ENCODE measurements around the gene INPP5A. TPM values are rescaled to one million over a fixed set of nuclear protein-coding genes. Genes with fewer than 3 reads are reported as not detected.

The INPP5A gene
- total and polyA plus RNA-seq, 9 of the 15 experiments (the other 6 are each of a cell fraction or from before 2014, with no cell fraction given) = 0.66 to 11.6 (median 7.7) TPM

- ChIA-PET CTCF (ENCODE audit: low intra/inter-chr PET ratio) (no interaction called here), POLR2A (interaction anchor here (0.6 to 0.7 kb wide), 3 partner anchors 40 to 189 kb away, joined by 3 read pairs; no protein-coding TSS in a partner anchor)
- H4K20me1 ChIP-seq (replicated peaks; ENCODE audit: control insufficient read depth, insufficient read depth, low read length) = no peaks in the 10 kb centered on the region
- no peak overlapping the region for H3K9ac ChIP-seq (ENCODE audit: insufficient read depth in 1 of 2, low read depth in 2 of 2, low read length in 2 of 2)
- no peak overlapping the region for H3K4me2 ChIP-seq (ENCODE audit: insufficient read depth, low read length)
- no peaks in the 10 kb centered on the region for H3K27me3 ChIP-seq (ENCODE audit: control insufficient read depth in 2 of 2, insufficient read depth in 2 of 2, low read length in 2 of 2)
- no peaks in the 10 kb centered on the region for H3K9me3 ChIP-seq (replicated peaks; ENCODE audit: control insufficient read depth, insufficient read depth, low read depth, low read length)
- DNase-seq (ENCODE audit: extremely low read depth in 1 of 4, low spot score in 3 of 4) (no peak), ATAC-seq (no peak), FAIRE-seq (no peak)
- H3K79me2 ChIP-seq (ENCODE audit: control insufficient read depth, insufficient read depth, low read length) = no peaks in the 10 kb centered on the region; the same call in 2 of the 3 replicates
- no peaks in the 10 kb centered on the region for H3K36me3 ChIP-seq (ENCODE audit: control insufficient read depth, insufficient read depth, low read length)
- H3K9me1 ChIP-seq (ENCODE audit: control insufficient read depth, insufficient read depth, low read length) = no peaks in the 10 kb centered on the region
- H3K27ac ChIP-seq (ENCODE audit: extremely low read depth, low read depth, low read length) = no peak overlapping the region
- intact Hi-C loops (cut with micrococcal nuclease) (no loop called here), in situ Hi-C loops (cut with MboI) (no loop called here)
- BruUV-seq (replicated peaks) = no TSS peak
- no peak overlapping the region for H3K4me3 ChIP-seq
- peaks cover 0 to 33% of the 10 kb centered on the region in 2 experiments; a peak in 2 of 5 replicates for H3K4me1 ChIP-seq (replicated peaks in 1 of 2; ENCODE audit: control insufficient read depth in 2 of 2, insufficient read depth in 2 of 2, low read length in 2 of 2)
- WGBS (ENCODE audit: insufficient coverage, low coverage, missing lambda C conversion rate) = no CpG with 5 or more reads among the region's 3 CpGs
- no peak overlapping the region for H2AFZ ChIP-seq (ENCODE audit: low read depth, low read length)
- TF ChIP-seq HDGF (IDR thresholded peaks at IDR 0.05) (no peak), ZNF121 (CRISPR knock-in tag; conservative IDR thresholded peaks at IDR 0.05) (no peak), SRSF9 (IDR thresholded peaks at IDR 0.05; ENCODE audit: borderline replicate concordance, low read depth, low read length) (no peak), BCL6 (CRISPR knock-in tag; IDR thresholded peaks at IDR 0.05) (no peak), MAFK (IDR thresholded peaks at IDR 0.05; ENCODE audit: low read length) (no peak), MAFG (tag; conservative IDR thresholded peaks at IDR 0.05) (no peak), POLR3A (IDR thresholded peaks at IDR 0.05; ENCODE audit: borderline replicate concordance, extremely low read depth, insufficient read depth, insufficient read length) (no peak), ZBTB8A (IDR thresholded peaks at IDR 0.05; ENCODE audit: partially characterized antibody) (no peak), TSC22D4 (tag; IDR thresholded peaks at IDR 0.05) (no peak), GABPB1 (CRISPR knock-in tag; IDR thresholded peaks at IDR 0.05) (no peak), NFATC3 (IDR thresholded peaks at IDR 0.05) (no peak), TCF3 (CRISPR knock-in tag; IDR thresholded peaks at IDR 0.05) (no peak), LEF1 (IDR thresholded peaks at IDR 0.05) (no peak), DLX4 (CRISPR knock-in tag; IDR thresholded peaks at IDR 0.05) (no peak), HEY1 (CRISPR knock-in tag; IDR thresholded peaks at IDR 0.05; ENCODE audit: borderline replicate concordance) (no peak)
- TF ChIP-seq, protein P1, sequence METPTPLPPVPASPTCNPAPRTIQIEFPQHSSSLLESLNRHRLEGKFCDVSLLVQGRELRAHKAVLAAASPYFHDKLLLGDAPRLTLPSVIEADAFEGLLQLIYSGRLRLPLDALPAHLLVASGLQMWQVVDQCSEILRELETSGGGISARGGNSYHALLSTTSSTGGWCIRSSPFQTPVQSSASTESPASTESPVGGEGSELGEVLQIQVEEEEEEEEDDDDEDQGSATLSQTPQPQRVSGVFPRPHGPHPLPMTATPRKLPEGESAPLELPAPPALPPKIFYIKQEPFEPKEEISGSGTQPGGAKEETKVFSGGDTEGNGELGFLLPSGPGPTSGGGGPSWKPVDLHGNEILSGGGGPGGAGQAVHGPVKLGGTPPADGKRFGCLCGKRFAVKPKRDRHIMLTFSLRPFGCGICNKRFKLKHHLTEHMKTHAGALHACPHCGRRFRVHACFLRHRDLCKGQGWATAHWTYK (CRISPR knock-in tag; IDR thresholded peaks at IDR 0.05) = no peak
- TF ChIP-seq, protein P2, sequence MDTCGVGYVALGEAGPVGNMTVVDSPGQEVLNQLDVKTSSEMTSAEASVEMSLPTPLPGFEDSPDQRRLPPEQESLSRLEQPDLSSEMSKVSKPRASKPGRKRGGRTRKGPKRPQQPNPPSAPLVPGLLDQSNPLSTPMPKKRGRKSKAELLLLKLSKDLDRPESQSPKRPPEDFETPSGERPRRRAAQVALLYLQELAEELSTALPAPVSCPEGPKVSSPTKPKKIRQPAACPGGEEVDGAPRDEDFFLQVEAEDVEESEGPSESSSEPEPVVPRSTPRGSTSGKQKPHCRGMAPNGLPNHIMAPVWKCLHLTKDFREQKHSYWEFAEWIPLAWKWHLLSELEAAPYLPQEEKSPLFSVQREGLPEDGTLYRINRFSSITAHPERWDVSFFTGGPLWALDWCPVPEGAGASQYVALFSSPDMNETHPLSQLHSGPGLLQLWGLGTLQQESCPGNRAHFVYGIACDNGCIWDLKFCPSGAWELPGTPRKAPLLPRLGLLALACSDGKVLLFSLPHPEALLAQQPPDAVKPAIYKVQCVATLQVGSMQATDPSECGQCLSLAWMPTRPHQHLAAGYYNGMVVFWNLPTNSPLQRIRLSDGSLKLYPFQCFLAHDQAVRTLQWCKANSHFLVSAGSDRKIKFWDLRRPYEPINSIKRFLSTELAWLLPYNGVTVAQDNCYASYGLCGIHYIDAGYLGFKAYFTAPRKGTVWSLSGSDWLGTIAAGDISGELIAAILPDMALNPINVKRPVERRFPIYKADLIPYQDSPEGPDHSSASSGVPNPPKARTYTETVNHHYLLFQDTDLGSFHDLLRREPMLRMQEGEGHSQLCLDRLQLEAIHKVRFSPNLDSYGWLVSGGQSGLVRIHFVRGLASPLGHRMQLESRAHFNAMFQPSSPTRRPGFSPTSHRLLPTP (IDR thresholded peaks at IDR 0.05; ENCODE audit: borderline replicate concordance, extremely low read depth, insufficient read length) = no peak
Measured at GRCh38 chr10:132611986-132612385, 74.4 kb downstream of the INPP5A start.

Measured in K562 (cell line).